CD14-positive monocyte (primary cell): Measurements from ENCODE around the gene BBS9. TPM values are rescaled to one million over a fixed set of nuclear protein-coding genes. Genes with fewer than 3 reads are reported as not detected.

Experiments used
- DNase-seq, 3 donors: peaks; one replicate each; pipeline ENCODE4 v3.0.0-alpha.2; 2011 to 2022
- H2AFZ ChIP-seq: 2 replicates; pipeline ENCODE4 v1.6.0; 2012; ENCODE audit warnings: mild to moderate bottlenecking, low read depth, low read length, inconsistent platforms; ENCODE audit not compliant: insufficient read depth, poor library complexity, severe bottlenecking
- H3K27ac ChIP-seq, 2 donors: 1 replicate in 1 of 2; 2 replicates in 1 of 2; pipeline ENCODE4 v1.5.1; 2012 to 2013; ENCODE audit warnings: low read length in 2 of 2, control low read depth in 1 of 2, inconsistent platforms in 1 of 2, low read depth in 1 of 2, mild to moderate bottlenecking in 1 of 2
- H3K27me3 ChIP-seq, 2 donors: one replicate each; pipeline versions ENCODE4 v1.6.0 to v1.6.1; 2011 to 2013; ENCODE audit warnings: low read length in 2 of 2; ENCODE audit not compliant: control insufficient read depth in 2 of 2, insufficient read depth in 2 of 2
- H3K36me3 ChIP-seq, 2 donors: replicated peaks in 1 of 2; 1 replicate in 1 of 2; 2 replicates in 1 of 2; pipeline versions ENCODE4 v1.5.1 to v1.6.1; 2012 to 2013; ENCODE audit warnings: low read length in 2 of 2, control low read depth in 1 of 2, inconsistent platforms in 1 of 2, mild to moderate bottlenecking in 1 of 2; ENCODE audit not compliant: insufficient read depth in 2 of 2, control insufficient read depth in 1 of 2
- H3K4me1 ChIP-seq, 2 donors: 1 replicate in 1 of 2; 2 replicates in 1 of 2; pipeline versions ENCODE4 v1.5.1 to v1.6.1; 2012 to 2013; ENCODE audit warnings: low read length in 2 of 2, control low read depth in 1 of 2, inconsistent platforms in 1 of 2, mild to moderate bottlenecking in 1 of 2, moderate library complexity in 1 of 2; ENCODE audit not compliant: insufficient read depth in 2 of 2, control insufficient read depth in 1 of 2
- H3K4me2 ChIP-seq: replicated peaks from 2 replicates; pipeline ENCODE3; 2012; ENCODE audit warnings: low read length, moderate library complexity, mild to moderate bottlenecking; ENCODE audit not compliant: poor library complexity, severe bottlenecking; ENCODE audit errors: extremely low read depth
- H3K4me3 ChIP-seq, 3 experiments: fragments of 200-600 bp in 1 of 3; sonication (generic) in 1 of 3; replicated peaks in 1 of 3; 1 replicate in 2 of 3; 2 replicates in 1 of 3; pipeline ENCODE4 v1.5.1; 2011 to 2013; ENCODE audit warnings: low read length in 3 of 3, mild to moderate bottlenecking in 3 of 3, control low read depth in 2 of 3, low read depth in 2 of 3, inconsistent platforms in 1 of 3, moderate library complexity in 1 of 3
- H3K79me2 ChIP-seq: 2 replicates; pipeline ENCODE4 v1.6.0; 2012; ENCODE audit warnings: mild to moderate bottlenecking, control low read depth, inconsistent platforms, low read length, moderate library complexity; ENCODE audit not compliant: insufficient read depth
- H3K9ac ChIP-seq: 2 replicates; pipeline ENCODE4 v1.6.0; 2017; ENCODE audit warnings: low read length, mild to moderate bottlenecking; ENCODE audit not compliant: insufficient read depth, poor library complexity, severe bottlenecking
- H3K9me3 ChIP-seq, 2 donors: replicated peaks in 1 of 2; 1 replicate in 1 of 2; 2 replicates in 1 of 2; pipeline versions ENCODE4 v1.5.1 to v1.6.1; 2012 to 2013; ENCODE audit warnings: low read length in 2 of 2, control low read depth in 1 of 2; ENCODE audit not compliant: control insufficient read depth in 1 of 2, insufficient read depth in 1 of 2
- H4K20me1 ChIP-seq: 2 replicates; pipeline ENCODE4 v1.6.0; 2012; ENCODE audit warnings: mild to moderate bottlenecking, low read length, control low read depth, moderate library complexity; ENCODE audit not compliant: insufficient read depth
- H3K27ac Mint-ChIP-seq, 7 donors: one replicate each; pipeline ENCODE4 v1.8.0; 2020; ENCODE audit warnings: mild to moderate bottlenecking in 7 of 7, mixed read lengths in 7 of 7, moderate library complexity in 6 of 7, inconsistent platforms in 2 of 7
- H3K27me3 Mint-ChIP-seq, 3 donors: one replicate each; pipeline ENCODE4 v1.8.0; 2021 to 2022; ENCODE audit warnings: low read depth in 3 of 3, mild to moderate bottlenecking in 3 of 3, mixed read lengths in 3 of 3, moderate library complexity in 3 of 3, inconsistent platforms in 1 of 3
- H3K36me3 Mint-ChIP-seq, 2 donors: one replicate each; pipeline ENCODE4 v1.8.0; 2020; ENCODE audit warnings: mixed read lengths in 2 of 2, inconsistent platforms in 1 of 2, mild to moderate bottlenecking in 1 of 2
- H3K4me1 Mint-ChIP-seq: one replicate; pipeline ENCODE4 v1.8.0; 2020; ENCODE audit warnings: mild to moderate bottlenecking, mixed read lengths
- H3K4me3 Mint-ChIP-seq, 2 donors: one replicate each; pipeline ENCODE4 v1.8.0; 2020; ENCODE audit warnings: mild to moderate bottlenecking in 2 of 2, mixed read lengths in 2 of 2, moderate library complexity in 1 of 2
- H3K9me3 Mint-ChIP-seq, 7 donors: one replicate each; pipeline ENCODE4 v1.8.0; 2020 to 2022; ENCODE audit warnings: mixed read lengths in 7 of 7, mild to moderate bottlenecking in 6 of 7, moderate library complexity in 6 of 7, inconsistent platforms in 2 of 7
- WGBS: methylation state at CpG from one replicate; pipeline ENCODE4 v1.1.5; 2013; ENCODE audit warnings: missing lambda C conversion rate; ENCODE audit not compliant: insufficient coverage; 5-methylcytosine and 5-hydroxymethylcytosine counted together
- intact Hi-C, 2 donors: fragments of 100-400 bp; cut with micrococcal nuclease; formaldehyde crosslinking; loops; one replicate each; pipeline versions ENCODE4 v1.15.0 to v1.15.1; 2023
- polyA plus RNA-seq, 3 donors: library from polyadenylated mRNA; depleted of rRNA in 1 of 3; unstranded in 2 of 3; stranded (reverse) in 1 of 3; fragments of 300-500 nt in 2 of 3; fragments of >200 nt in 1 of 3; fragmentation: Illumina TruSeq in 2 of 3; gene quantifications; 1 replicate in 2 of 3; 2 replicates in 1 of 3; pipeline ENCODE4 v1.2.3, GENCODE V29; 2012 to 2021
- TF ChIP-seq, protein P1 (sequence below): fragments of 200-600 bp; IDR thresholded peaks from one replicate; pipeline ENCODE4 v1.8.0; 2022; ENCODE audit warnings: antibody characterized with exemption, mild to moderate bottlenecking

BBS9 gene
- polyA plus RNA-seq, 3 donors, result 4.9 to 7.5 (median 6.8) TPM

- Mint-ChIP-seq H3K27ac (no peak overlapping the region), H3K9me3 (peaks cover 0 to 1% (median 0%) of the 10 kb centered on the region in 7 donors), H3K27me3 (no peaks in the 10 kb centered on the region), H3K36me3 (no peaks in the 10 kb centered on the region), H3K4me3 (no peak overlapping the region), H3K4me1 (no peaks in the 10 kb centered on the region)
- no peak for DNase-seq
- Histone ChIP-seq H4K20me1 (no peaks in the 10 kb centered on the region), H3K79me2 (no peaks in the 10 kb centered on the region), H3K4me3 (no peak overlapping the region), H3K9ac (no peak overlapping the region), H3K4me2 (no peak overlapping the region), H3K4me1 (no peaks in the 10 kb centered on the region), H2AFZ (no peak overlapping the region), H3K27me3 (no peaks in the 10 kb centered on the region), H3K9me3 (no peaks in the 10 kb centered on the region), H3K27ac (no peak overlapping the region), H3K36me3 (no peaks in the 10 kb centered on the region)
- TF ChIP-seq, protein P1, sequence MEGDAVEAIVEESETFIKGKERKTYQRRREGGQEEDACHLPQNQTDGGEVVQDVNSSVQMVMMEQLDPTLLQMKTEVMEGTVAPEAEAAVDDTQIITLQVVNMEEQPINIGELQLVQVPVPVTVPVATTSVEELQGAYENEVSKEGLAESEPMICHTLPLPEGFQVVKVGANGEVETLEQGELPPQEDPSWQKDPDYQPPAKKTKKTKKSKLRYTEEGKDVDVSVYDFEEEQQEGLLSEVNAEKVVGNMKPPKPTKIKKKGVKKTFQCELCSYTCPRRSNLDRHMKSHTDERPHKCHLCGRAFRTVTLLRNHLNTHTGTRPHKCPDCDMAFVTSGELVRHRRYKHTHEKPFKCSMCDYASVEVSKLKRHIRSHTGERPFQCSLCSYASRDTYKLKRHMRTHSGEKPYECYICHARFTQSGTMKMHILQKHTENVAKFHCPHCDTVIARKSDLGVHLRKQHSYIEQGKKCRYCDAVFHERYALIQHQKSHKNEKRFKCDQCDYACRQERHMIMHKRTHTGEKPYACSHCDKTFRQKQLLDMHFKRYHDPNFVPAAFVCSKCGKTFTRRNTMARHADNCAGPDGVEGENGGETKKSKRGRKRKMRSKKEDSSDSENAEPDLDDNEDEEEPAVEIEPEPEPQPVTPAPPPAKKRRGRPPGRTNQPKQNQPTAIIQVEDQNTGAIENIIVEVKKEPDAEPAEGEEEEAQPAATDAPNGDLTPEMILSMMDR, result no peak
- WGBS, result 100% methylated on average over 1 of the region's 2 CpGs
- intact Hi-C loops, result no loop called here
These were observed 304.0 kb downstream of the BBS9 start for GRCh38 chr7:33433357-33433756.

DNA sequence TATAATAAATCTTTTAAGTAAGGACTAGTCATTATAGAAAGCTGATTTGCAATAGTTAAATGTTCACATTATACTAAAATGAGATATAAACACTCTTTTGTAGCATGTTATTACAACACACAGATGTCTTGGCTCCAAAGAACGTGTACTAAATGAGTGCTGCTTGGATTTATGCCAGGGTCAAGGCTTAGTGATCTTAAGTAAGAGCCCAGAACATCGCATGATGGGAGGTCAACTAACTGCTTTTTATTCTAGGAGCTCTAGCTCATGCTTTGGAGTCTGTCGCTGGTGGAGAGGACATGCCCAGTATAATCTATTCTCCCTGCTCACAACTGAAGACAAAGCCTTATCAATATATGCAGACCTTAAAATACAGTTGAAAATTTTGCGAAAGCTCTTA lies 315.1 kb downstream of the BBS9 start:
- no peak overlapping the region for H2AFZ ChIP-seq
- no peak overlapping the region for H3K4me3 ChIP-seq
- no peak overlapping the region for H3K4me3 Mint-ChIP-seq
- no peaks in the 10 kb centered on the region for H3K36me3 Mint-ChIP-seq
- no peaks in the 10 kb centered on the region for H4K20me1 ChIP-seq
- intact Hi-C loops, result no loop called here
- H3K79me2 ChIP-seq, result no peaks in the 10 kb centered on the region
- H3K9me3 ChIP-seq, result no peaks in the 10 kb centered on the region
- H3K9ac ChIP-seq, result no peak overlapping the region
- no peak overlapping the region for H3K27ac ChIP-seq
- TF ChIP-seq, protein P1, result no peak
- no peaks in the 10 kb centered on the region for H3K4me1 ChIP-seq
- no peak overlapping the region for H3K4me2 ChIP-seq
- no peak overlapping the region for H3K27ac Mint-ChIP-seq
- no peaks in the 10 kb centered on the region for H3K27me3 Mint-ChIP-seq
- H3K36me3 ChIP-seq, result no peaks in the 10 kb centered on the region
- H3K9me3 Mint-ChIP-seq, result peaks cover 0 to 3% (median 0%) of the 10 kb centered on the region in 7 donors
- DNase-seq, result no peak
- 100% methylated on average over 1 of the region's 4 CpGs for WGBS
- H3K4me1 Mint-ChIP-seq, result no peaks in the 10 kb centered on the region
- no peaks in the 10 kb centered on the region for H3K27me3 ChIP-seq
